NCI-H187 (cell line): ENCODE measurements around the gene BTNL9.
"Not testable (repeated sequence)": the region's sequence is repeated elsewhere in the genome, so short reads cannot be mapped to it uniquely, and the experiment has no call there.

Experiments
- DNase-seq, 2 experiments: peaks; one replicate each; lab custom pipeline; 2025; lab: John Stamatoyannopoulos, UW

The BTNL9 gene

GRCh38 chr5:181060924-181061323 is 20.9 kb downstream of the BTNL9 start:
- DNase-seq: no peak

GRCh38 chr5:181061645-181062044 is 21.6 kb downstream of the BTNL9 start:
- no peak for DNase-seq

GRCh38 chr5:181062631-181063030 is 22.6 kb downstream of the BTNL9 start:
- no peak for DNase-seq

GRCh38 chr5:181063514-181063913 is 23.4 kb downstream of the BTNL9 start:
- DNase-seq: no peak

- DNase-seq: no peak
Measured at GRCh38 chr5:181064987-181065386, 24.9 kb downstream of the BTNL9 start.

GRCh38 chr5:181069767-181070491 is 29.9 kb downstream of the BTNL9 start:
- no peak for DNase-seq

GRCh38 chr5:181070523-181070922 is 30.5 kb downstream of the BTNL9 start:
- no peak for DNase-seq

- DNase-seq: no peak
Measured at GRCh38 chr5:181071257-181071656, 31.2 kb downstream of the BTNL9 start.

- DNase-seq: no peak
Measured at GRCh38 chr5:181076920-181077319, 36.9 kb downstream of the BTNL9 start.

- no peak for DNase-seq
Measured at GRCh38 chr5:181081989-181082388, 41.9 kb downstream of the BTNL9 start.

GRCh38 chr5:181084621-181085195 is 44.6 kb downstream of the BTNL9 start:
- no peak for DNase-seq

DNA sequence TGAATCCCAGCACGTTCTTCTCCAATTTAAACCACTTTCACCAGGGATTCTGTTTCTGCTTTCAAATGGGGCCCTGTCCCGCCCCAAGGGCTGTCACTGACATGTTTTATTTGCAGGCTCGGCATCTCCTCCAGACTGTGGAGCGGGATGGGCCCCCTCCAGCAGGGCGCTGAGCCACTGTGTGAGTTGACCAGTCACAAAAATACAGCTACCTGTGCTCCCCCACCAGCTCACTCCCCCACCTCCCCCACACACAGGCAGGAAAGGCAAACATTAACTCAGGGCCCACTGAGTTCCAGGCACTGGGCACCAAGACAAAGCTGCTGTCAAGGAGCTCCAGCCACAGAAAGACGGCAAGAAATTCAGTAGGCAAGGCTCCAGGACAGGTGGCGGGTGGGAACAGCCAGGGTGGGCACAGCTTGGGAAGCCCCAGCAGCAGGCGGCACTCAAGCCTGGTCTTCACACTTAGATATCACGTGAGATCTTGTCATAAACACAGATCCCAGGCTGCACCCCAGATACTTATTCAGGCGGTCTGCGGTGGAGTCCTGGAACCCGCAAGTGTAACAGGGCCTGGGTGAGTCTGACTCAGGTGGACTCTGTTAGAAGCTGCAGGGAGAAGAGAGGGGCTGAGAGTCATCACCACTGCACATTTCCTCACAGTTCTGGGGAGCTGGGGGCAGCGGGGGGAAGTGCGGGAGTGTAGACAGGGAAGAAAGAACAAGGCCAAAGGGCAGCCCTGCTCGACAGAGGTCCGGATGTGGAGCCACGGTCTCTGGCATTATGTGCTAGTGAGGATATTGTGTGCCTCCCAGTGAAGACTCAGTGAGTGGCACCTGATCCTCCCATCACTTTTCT is 46.2 kb downstream of the BTNL9 start:
- DNase-seq: no peak

GRCh38 chr5:181086884-181087205 is 46.8 kb downstream of the BTNL9 start:
- DNase-seq: no peak

DNA sequence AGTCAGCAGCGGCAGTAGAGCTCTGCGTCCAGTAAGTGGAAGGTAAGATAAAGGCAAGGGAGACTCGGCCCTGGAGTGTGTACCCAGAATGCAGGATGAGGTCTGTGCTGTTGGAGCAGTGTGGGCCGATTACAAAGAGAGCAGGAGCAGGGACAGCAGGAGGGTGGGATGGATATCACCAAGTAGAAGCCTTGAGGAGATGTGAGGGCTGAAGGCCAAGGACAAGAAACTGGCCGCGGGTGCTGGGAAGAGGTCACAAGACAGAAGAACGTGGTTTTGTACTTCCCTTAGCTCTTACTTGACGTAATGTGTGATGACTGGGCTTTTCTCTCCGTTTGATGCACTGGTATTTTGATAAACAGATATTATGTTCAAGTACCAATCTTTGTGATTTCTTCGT is 47.2 kb downstream of the BTNL9 start:
- no peak for DNase-seq

- no peak for DNase-seq
Measured at GRCh38 chr5:181088289-181088688, 48.2 kb downstream of the BTNL9 start.

GRCh38 chr5:181092428-181092827 is 52.4 kb downstream of the BTNL9 start:
- no peak for DNase-seq

- DNase-seq: not testable (repeated sequence)
Measured at GRCh38 chr5:181095162-181095561, 55.1 kb downstream of the BTNL9 start.

- DNase-seq: not testable (repeated sequence)
Measured at GRCh38 chr5:181096721-181097382, 56.8 kb downstream of the BTNL9 start.

GRCh38 chr5:181097383-181097753 is 57.3 kb downstream of the BTNL9 start:
- not testable (repeated sequence) for DNase-seq

GRCh38 chr5:181097759-181098491 is 57.9 kb downstream of the BTNL9 start:
- not testable (repeated sequence) for DNase-seq

- no peak for DNase-seq
Measured at GRCh38 chr5:181098762-181099601, 58.9 kb downstream of the BTNL9 start.
